Esophagus squamous epithelium (tissue), 4 donors: ENCODE results near the gene DAP3.

ENCODE experiments used
- POLR2A ChIP-seq, 4 donors: fragments of 450-650 bp; IDR thresholded peaks; one replicate each; pipeline ENCODE4 v1.6.1; 2017; ENCODE audit warnings: antibody characterized with exemption in 4 of 4, mild to moderate bottlenecking in 4 of 4, moderate library complexity in 3 of 4
- TF ChIP-seq, protein P1 (sequence below), 6 experiments: fragments of 450-650 bp in 4 of 6; fragments of 200-600 bp in 2 of 6; sonication (generic) in 2 of 6; IDR thresholded peaks; one replicate each; pipeline ENCODE4 v1.5.1; 2016 to 2019; ENCODE audit warnings: antibody characterized with exemption in 6 of 6, mild to moderate bottlenecking in 4 of 6, moderate library complexity in 4 of 6

DNA sequence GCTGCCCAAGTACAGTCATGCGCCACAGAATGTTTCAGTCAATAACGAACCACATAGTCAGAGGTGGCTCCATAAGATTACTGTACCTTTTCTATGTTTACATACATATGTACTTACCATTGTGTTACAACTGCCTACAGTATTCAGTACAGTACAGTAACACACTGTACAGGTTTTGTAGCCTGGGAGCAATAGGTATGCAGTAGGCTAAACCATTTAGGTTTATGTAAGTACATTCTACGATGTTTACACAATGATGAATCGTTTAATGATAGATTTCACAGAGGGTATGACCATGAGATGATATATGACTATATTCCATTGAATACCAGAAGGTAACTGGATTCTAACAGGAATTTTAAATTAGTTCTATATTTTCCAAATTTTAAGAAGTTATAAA lies 10.9 kb upstream of the DAP3 start:
- TF ChIP-seq, protein P1, sequence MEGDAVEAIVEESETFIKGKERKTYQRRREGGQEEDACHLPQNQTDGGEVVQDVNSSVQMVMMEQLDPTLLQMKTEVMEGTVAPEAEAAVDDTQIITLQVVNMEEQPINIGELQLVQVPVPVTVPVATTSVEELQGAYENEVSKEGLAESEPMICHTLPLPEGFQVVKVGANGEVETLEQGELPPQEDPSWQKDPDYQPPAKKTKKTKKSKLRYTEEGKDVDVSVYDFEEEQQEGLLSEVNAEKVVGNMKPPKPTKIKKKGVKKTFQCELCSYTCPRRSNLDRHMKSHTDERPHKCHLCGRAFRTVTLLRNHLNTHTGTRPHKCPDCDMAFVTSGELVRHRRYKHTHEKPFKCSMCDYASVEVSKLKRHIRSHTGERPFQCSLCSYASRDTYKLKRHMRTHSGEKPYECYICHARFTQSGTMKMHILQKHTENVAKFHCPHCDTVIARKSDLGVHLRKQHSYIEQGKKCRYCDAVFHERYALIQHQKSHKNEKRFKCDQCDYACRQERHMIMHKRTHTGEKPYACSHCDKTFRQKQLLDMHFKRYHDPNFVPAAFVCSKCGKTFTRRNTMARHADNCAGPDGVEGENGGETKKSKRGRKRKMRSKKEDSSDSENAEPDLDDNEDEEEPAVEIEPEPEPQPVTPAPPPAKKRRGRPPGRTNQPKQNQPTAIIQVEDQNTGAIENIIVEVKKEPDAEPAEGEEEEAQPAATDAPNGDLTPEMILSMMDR (IDR thresholded peaks at IDR 0.05), result no peak
- TF ChIP-seq POLR2A (IDR thresholded peaks at IDR 0.05), result no peak
